ACC112 (cell line): ENCODE data around the gene RAB3C.
A peak's percentile ranks its signal among the peaks of the same experiment; 100 is the strongest.
"Not testable (repeated sequence)": the region's sequence is repeated elsewhere in the genome, so short reads cannot be mapped to it uniquely, and the experiment has no call there.

Experiments used
- H2AFZ ChIP-seq: fragments of 200-600 bp; sonication (generic); one replicate; pipeline ENCODE4 v1.6.0; 2017; ENCODE audit warnings: antibody characterized with exemption, low read length; ENCODE audit not compliant: unreplicated experiment
- H3K27ac ChIP-seq: fragments of 200-600 bp; sonication (generic); 2 replicates; pipeline ENCODE4 v1.5.1; 2014; ENCODE audit warnings: low read depth, mild to moderate bottlenecking, antibody characterized with exemption, low read length, moderate library complexity
- H3K27me3 ChIP-seq: fragments of 200-600 bp; sonication (generic); 2 replicates; pipeline ENCODE4 v1.6.1; 2014; ENCODE audit warnings: mild to moderate bottlenecking, antibody characterized with exemption, low read length, moderate library complexity, mixed read lengths; ENCODE audit not compliant: insufficient read depth
- H3K36me3 ChIP-seq: fragments of 200-600 bp; sonication (generic); 2 replicates; pipeline ENCODE4 v1.6.1; 2016; ENCODE audit warnings: mild to moderate bottlenecking, antibody characterized with exemption, low read length, moderate library complexity, mixed read lengths; ENCODE audit not compliant: insufficient read depth
- H3K4me1 ChIP-seq: fragments of 200-600 bp; sonication (generic); one replicate; pipeline ENCODE4 v1.6.1; 2016; ENCODE audit warnings: low read length, mixed read lengths; ENCODE audit not compliant: insufficient read depth, unreplicated experiment, control insufficient read depth
- H3K4me3 ChIP-seq: fragments of 200-600 bp; sonication (generic); 2 replicates; pipeline ENCODE4 v1.5.1; 2014; ENCODE audit warnings: mild to moderate bottlenecking, low read depth, low read length
- H3K79me2 ChIP-seq: fragments of 200-600 bp; sonication (generic); one replicate; pipeline ENCODE4 v1.6.0; 2016; ENCODE audit warnings: low read length; ENCODE audit not compliant: control insufficient read depth, unreplicated experiment, insufficient read depth

RAB3C gene

GRCh38 chr5:58563016-58563700, 19.7 kb upstream of the RAB3C start:
- H2AFZ ChIP-seq, H3K4me3 ChIP-seq, H3K4me1 ChIP-seq, H3K36me3 ChIP-seq, H3K79me2 ChIP-seq, H3K27me3 ChIP-seq, H3K27ac ChIP-seq: not testable (repeated sequence)

- H3K79me2 ChIP-seq, H3K4me3 ChIP-seq, H3K36me3 ChIP-seq: not testable (repeated sequence)
Measured at GRCh38 chr5:58564043-58564832, 18.6 kb upstream of the RAB3C start.

DNA sequence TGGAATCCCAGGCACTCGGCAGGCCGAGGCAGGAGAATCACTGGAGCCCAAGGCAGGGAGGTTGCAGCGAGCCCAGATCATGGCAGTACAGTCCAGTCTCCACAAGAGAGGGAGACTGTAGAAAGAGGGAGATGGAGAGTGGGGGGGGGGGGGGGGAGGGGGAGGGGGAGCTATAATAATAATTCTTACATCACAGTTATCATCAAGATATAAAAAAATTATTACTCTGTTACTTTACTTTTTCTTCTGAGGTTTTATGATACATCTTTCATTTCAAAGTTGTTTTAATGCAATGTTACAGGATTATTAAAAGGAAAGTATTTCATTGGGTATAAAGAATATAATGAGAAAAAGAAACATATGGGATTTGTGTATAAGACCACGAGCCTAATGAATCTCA, 17.8 kb upstream of the RAB3C start:
- Histone ChIP-seq H2AFZ (no peak overlapping the region), H3K79me2 (no peaks in the 10 kb centered on the region), H3K36me3 (no peaks in the 10 kb centered on the region), H3K4me1 (no peaks in the 10 kb centered on the region), H3K27ac (no peak overlapping the region), H3K27me3 (peaks cover 14% of the 10 kb centered on the region), H3K4me3 (no peak overlapping the region)

More at GRCh38 chr5:58564043-58564832, 18.6 kb upstream of the RAB3C start:
- not testable (repeated sequence) for H2AFZ ChIP-seq, H3K4me1 ChIP-seq, H3K27ac ChIP-seq
- peaks cover 13% of the 10 kb centered on the region; the same call in 1 of the 2 replicates for H3K27me3 ChIP-seq

DNA sequence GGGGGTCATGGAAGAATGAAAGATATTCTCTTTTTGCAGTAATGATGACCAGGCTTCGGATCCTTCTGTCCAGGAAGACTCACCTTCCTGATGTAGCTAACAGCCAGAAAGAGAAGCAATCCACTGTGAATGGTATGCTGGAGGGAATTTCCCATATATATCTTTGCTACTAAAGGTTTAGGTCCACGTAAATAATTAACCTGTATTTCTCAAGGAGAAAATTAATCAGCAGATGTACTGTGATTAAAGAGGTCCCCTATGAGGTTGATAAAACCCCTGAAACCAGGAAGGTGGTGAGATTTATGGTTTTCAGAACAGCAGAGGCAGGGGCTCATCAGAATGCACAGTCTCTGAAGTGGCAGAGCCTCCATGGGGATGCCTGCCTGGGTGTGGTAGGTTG, 11.4 kb upstream of the RAB3C start:
- Histone ChIP-seq H3K27ac (no peak overlapping the region), H3K27me3 (peaks cover 14% of the 10 kb centered on the region)

DNA sequence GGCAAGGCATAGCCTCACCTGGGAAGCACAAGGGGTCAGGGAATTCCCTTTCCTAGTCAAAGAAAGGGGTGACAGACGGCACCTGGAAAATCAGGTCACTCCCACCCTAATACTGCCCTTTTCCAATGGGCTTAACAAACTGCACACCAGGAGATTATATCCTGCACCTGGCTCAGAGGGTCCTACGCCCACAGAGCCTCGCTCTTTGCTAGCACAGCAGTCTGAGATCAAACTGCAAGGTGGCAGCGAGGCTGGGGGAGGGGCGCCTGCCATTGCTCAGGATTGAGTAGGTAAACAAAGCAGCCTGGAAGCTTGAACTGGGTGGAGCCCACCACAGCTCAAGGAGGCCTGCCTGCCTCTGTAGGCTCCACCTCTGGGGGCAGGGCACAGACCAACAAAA, 9.9 kb upstream of the RAB3C start:
- H3K27me3 ChIP-seq, H3K79me2 ChIP-seq, H2AFZ ChIP-seq, H3K4me1 ChIP-seq, H3K4me3 ChIP-seq, H3K36me3 ChIP-seq, H3K27ac ChIP-seq: not testable (repeated sequence)

More for the DNA sequence above, 11.4 kb upstream of the RAB3C start:
- Histone ChIP-seq H3K4me3 (no peak overlapping the region), H2AFZ (no peak overlapping the region), H3K79me2 (no peaks in the 10 kb centered on the region), H3K36me3 (no peaks in the 10 kb centered on the region), H3K4me1 (no peaks in the 10 kb centered on the region)

DNA sequence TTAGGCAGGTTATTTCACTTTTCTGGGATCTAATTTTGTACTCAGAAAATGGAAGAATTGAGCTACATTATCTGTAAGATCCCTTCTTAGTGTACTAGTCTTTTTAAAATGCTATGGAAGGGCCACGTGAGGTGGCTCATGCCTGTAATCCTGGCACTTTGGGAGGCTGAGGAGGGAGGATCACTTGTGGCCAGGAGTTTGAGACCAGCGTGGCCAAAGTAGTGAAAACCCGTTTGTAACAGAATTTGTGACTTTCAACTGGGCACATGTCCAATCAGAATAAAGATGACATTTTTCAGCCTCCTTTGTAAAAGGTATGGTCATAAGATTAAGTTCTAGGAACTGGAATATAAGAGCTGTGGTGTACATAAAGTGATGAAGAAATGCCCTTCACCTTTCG, 3.1 kb upstream of the RAB3C start:
- H3K79me2 ChIP-seq: no peaks in the 10 kb centered on the region
- no peak overlapping the region for H3K4me3 ChIP-seq
- no peak overlapping the region for H2AFZ ChIP-seq
- peaks cover 46% of the 10 kb centered on the region for H3K27me3 ChIP-seq
- H3K36me3 ChIP-seq: no peaks in the 10 kb centered on the region
- H3K4me1 ChIP-seq: no peaks in the 10 kb centered on the region
- no peak overlapping the region for H3K27ac ChIP-seq

DNA sequence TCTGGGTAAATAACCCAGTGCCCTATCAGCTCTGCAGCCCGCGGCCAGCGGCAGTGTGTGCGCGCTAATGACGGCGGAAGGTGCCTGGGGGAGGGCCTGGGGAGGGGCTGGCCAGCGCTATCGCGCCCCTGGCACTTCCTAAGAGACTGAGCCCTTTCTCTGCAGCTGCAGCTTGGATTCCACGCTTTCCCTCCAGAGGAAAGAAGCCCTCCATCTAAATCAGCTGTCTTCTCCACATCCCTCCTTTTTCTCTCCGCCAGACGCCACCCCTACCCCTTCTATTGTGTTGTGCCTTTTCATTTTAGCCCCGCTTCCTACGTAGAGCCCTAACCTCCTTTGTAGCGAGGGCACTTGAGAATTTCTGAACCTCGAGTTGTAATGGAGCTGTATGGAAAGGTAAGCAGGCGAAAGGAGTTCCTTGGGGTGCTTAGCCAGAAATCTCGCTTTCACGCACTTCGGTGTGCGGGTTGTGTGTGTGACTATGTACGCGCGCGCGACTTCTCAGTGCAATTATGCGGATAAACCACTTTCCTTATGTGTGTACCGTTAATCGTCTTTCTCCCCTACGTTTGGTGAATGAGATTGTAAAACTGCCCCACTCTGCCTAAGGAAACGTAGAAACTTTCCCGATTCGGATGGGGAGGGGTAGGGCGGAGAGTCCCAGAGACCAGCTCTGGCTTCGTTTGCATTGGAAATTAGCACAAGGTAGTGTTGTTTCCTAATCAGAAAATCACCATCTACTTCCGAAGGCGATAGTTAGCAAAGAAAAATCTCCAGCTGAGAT, 664 bp upstream of the RAB3C start:
- Histone ChIP-seq H3K27me3 (peaks cover 61% of the 10 kb centered on the region), H2AFZ (peak overlapping the region; percentile 71), H3K4me3 (peak overlapping the region; percentile 76), H3K4me1 (no peaks in the 10 kb centered on the region), H3K36me3 (no peaks in the 10 kb centered on the region), H3K79me2 (no peaks in the 10 kb centered on the region), H3K27ac (no peak overlapping the region)

DNA sequence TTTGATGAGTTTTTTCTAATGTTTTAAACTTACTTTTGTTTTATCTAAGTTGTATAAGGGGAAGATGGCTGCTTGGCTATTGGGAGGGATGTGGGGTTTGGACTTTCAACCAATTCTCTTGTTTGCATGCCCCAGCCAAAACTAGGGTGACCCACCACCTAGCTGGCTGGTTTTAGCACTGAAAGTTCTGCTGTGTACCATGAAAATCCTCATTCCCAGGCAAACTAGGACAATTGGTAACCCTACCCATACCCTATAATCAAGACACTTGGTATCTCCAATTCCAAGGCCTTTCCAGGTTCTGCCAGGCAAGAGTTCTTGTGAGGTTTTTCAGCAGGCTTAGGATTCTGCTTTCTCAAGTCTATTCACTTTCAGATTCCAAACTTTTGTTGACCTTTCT, 13.1 kb downstream of the RAB3C start:
- H3K27ac ChIP-seq: no peak overlapping the region
- peaks cover 14% of the 10 kb centered on the region; the same call in 1 of the 2 replicates for H3K27me3 ChIP-seq
- no peaks in the 10 kb centered on the region for H3K79me2 ChIP-seq
- no peak overlapping the region for H3K4me3 ChIP-seq
- H3K36me3 ChIP-seq: no peaks in the 10 kb centered on the region
- H3K4me1 ChIP-seq: no peaks in the 10 kb centered on the region
- H2AFZ ChIP-seq: no peak overlapping the region

GRCh38 chr5:58598440-58598839, 15.6 kb downstream of the RAB3C start:
- H2AFZ ChIP-seq: no peak overlapping the region
- no peaks in the 10 kb centered on the region for H3K4me1 ChIP-seq
- no peaks in the 10 kb centered on the region for H3K79me2 ChIP-seq
- no peak overlapping the region for H3K4me3 ChIP-seq
- no peaks in the 10 kb centered on the region for H3K36me3 ChIP-seq
- peaks cover 14% of the 10 kb centered on the region; the same call in 1 of the 2 replicates for H3K27me3 ChIP-seq
- H3K27ac ChIP-seq: no peak overlapping the region

DNA sequence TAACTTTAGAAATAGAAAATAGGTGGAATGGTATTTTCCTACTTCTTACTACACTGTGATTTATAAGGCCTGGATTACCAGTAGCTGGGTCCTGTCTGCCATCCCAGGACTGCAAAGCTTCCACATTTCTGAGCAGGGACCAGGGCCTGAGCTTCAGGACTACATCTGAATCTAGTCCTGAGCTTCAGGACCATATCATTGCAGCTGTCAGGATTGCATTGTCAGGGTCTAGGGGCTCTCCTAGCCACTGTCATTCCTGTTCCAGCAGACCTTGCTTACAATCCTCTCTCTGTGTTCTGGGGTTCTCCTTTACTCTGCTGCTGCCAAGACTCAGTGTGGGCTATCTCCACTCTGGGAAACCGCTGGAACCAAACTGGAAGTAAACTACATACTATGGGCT, 16.3 kb downstream of the RAB3C start:
- no peak overlapping the region for H2AFZ ChIP-seq
- H3K27me3 ChIP-seq: peaks cover 6% of the 10 kb centered on the region; the same call in 1 of the 2 replicates
- no peaks in the 10 kb centered on the region for H3K4me1 ChIP-seq
- H3K79me2 ChIP-seq: no peaks in the 10 kb centered on the region
- no peaks in the 10 kb centered on the region for H3K36me3 ChIP-seq
- H3K4me3 ChIP-seq: no peak overlapping the region
- H3K27ac ChIP-seq: no peak overlapping the region
